Ectodermal cell (in vitro differentiated cells): ENCODE results near the gene MSI2.
"Not testable (repeated sequence)": the region's sequence is repeated elsewhere in the genome, so short reads cannot be mapped to it uniquely, and the experiment has no call there.

Source experiments
- H3K27ac ChIP-seq: 2 replicates; pipeline ENCODE4 v1.7.0; 2013; ENCODE audit warnings: mild to moderate bottlenecking, low read depth, low read length; ENCODE audit not compliant: insufficient read depth, poor library complexity, severe bottlenecking
- H3K27me3 ChIP-seq: 2 replicates; pipeline ENCODE4 v1.7.0; 2013; ENCODE audit warnings: mild to moderate bottlenecking, low read length; ENCODE audit not compliant: insufficient read depth, control insufficient read depth, poor library complexity, severe bottlenecking
- H3K36me3 ChIP-seq: one replicate; pipeline ENCODE4 v1.7.0; 2013; ENCODE audit warnings: low read length; ENCODE audit not compliant: control insufficient read depth, insufficient read depth
- H3K4me1 ChIP-seq: one replicate; pipeline ENCODE4 v1.7.0; 2013; ENCODE audit warnings: low read length; ENCODE audit not compliant: control insufficient read depth, insufficient read depth
- H3K4me3 ChIP-seq: 2 replicates; pipeline ENCODE4 v1.7.0; 2013; ENCODE audit warnings: low read depth, low read length, control low read depth; ENCODE audit not compliant: insufficient read depth
- H3K9me3 ChIP-seq: 2 replicates; pipeline ENCODE4 v1.7.0; 2013; ENCODE audit warnings: mild to moderate bottlenecking, low read length, moderate library complexity; ENCODE audit not compliant: control insufficient read depth
- WGBS, 2 experiments: methylation state at CpG; one replicate each; pipeline ENCODE4 v1.1.7; 2013; ENCODE audit warnings: missing lambda C conversion rate in 2 of 2; 5-methylcytosine and 5-hydroxymethylcytosine counted together

The MSI2 gene

DNA sequence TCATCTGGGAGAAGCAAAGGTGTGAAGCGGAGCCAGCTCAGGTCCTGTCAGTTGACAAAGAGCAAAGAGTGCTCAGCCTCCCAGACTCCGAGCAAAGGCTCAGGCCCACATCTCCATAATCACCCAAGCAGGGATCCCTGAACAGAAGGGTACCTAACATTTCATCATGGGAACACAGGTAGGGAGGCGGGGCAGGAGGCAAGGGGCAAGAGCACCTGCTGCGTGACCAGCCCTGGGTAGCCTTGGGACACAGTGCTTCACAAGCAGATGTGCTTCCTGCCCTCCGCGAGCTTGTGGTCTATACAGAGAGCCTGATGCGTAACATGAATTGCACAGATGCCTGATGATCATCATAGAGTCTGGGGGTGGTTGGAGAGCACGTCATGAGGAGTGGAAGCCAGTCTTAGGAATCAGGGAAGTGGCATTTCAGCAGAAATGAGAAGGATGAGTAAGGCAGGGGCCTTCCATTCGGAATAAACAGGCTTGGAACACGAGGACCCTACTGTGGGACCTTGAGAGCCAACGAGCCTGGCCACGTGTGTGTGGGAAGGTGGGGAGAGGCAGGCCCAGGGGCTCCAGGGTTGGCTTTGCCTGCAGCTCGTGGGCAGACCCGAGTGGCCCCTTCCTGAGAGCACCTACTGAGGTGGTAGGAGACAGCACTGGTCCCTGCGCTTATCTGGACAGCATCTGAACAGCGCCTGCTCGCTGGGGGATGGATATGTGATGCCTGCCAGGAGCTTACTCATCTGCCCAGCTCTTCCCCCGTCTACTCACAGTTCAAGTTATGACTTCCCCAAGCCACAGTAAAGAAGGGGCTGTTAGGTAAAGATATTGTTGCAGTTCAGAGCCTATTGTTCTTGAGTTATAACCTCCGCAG lies 363.0 kb downstream of the MSI2 start:
- no peaks in the 10 kb centered on the region for H3K9me3 ChIP-seq
- no peaks in the 10 kb centered on the region for H3K4me1 ChIP-seq
- peaks cover 13% of the 10 kb centered on the region for H3K36me3 ChIP-seq
- no peaks in the 10 kb centered on the region for H3K27me3 ChIP-seq
- no peak overlapping the region for H3K4me3 ChIP-seq
- 95 to 96% methylated on average over 19 of the region's 19 CpGs for WGBS, 2 experiments
- no peak overlapping the region for H3K27ac ChIP-seq

DNA sequence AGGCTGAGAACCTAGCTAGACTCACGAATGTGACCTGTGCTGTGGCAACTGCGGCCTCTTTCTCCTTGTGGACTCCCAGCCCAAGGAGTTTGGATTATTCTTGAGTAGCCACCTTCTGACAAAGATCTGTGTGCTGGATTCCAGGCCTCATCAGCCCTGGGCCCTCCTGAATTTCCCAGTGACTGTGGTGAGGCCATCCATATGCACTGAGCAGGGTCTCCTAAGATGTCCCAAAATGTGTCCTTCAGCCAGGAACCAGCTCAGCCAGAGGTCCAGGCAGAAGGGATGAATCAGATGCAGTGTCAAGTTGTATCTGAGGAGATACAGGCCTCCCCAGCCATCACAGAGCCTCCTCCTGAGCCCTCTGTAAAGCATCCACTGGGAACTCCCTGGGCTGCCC lies 364.3 kb downstream of the MSI2 start:
- Histone ChIP-seq H3K27ac (no peak overlapping the region), H3K4me1 (peaks cover 4% of the 10 kb centered on the region), H3K4me3 (no peak overlapping the region), H3K36me3 (peaks cover 9% of the 10 kb centered on the region), H3K9me3 (no peaks in the 10 kb centered on the region), H3K27me3 (no peaks in the 10 kb centered on the region)
- WGBS, 2 experiments: 91 to 97% methylated on average over 2 of the region's 2 CpGs

DNA sequence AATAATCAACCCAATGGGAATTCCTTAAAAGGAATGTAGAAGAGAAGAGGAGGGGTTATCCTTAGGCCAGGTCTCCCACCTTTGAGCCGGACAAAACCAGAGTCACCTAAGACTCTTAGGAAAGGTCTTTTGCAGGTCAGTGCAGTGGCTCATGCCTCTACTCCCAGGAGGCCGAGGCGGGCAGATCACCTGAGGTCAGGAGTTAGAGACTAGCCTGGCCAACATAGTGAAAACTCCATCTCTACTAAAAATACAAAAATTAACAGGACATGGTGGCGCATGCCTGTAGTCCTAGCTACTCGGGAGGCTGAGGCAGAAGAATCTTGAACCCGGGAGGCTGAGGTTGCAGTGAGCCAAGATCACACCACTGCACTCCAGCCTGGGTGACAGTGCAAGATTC lies 365.5 kb downstream of the MSI2 start:
- H3K27ac ChIP-seq, H3K4me3 ChIP-seq, H3K9me3 ChIP-seq, H3K36me3 ChIP-seq, H3K27me3 ChIP-seq, H3K4me1 ChIP-seq: not testable (repeated sequence)
- WGBS, 2 experiments: 92 to 93% methylated on average over 6 of the region's 6 CpGs

DNA sequence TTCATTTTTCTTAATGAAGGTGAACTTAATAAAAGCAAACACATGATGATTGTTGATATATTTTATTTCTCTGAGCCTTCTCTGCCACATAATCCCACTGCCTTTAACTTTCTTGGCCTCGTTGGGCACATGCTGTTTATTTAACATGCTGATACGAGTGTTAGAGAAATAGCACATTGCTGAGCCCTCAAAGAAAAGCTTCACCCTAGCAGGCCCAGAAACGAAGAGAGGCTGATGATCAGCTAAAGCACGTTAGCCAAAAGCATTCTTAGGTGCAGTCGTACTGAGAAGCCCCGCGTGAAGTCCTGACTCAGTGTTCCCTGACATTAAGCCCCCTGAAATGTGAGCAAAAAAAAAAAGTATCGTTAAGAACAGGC lies 366.0 kb downstream of the MSI2 start:
- no peak overlapping the region for H3K27ac ChIP-seq
- H3K4me1 ChIP-seq: peaks cover 4% of the 10 kb centered on the region
- peaks cover 3% of the 10 kb centered on the region for H3K36me3 ChIP-seq
- no peak overlapping the region for H3K4me3 ChIP-seq
- no peaks in the 10 kb centered on the region for H3K27me3 ChIP-seq
- 88% methylated on average over 8 of the region's 8 CpGs for WGBS, 2 experiments
- no peaks in the 10 kb centered on the region for H3K9me3 ChIP-seq

DNA sequence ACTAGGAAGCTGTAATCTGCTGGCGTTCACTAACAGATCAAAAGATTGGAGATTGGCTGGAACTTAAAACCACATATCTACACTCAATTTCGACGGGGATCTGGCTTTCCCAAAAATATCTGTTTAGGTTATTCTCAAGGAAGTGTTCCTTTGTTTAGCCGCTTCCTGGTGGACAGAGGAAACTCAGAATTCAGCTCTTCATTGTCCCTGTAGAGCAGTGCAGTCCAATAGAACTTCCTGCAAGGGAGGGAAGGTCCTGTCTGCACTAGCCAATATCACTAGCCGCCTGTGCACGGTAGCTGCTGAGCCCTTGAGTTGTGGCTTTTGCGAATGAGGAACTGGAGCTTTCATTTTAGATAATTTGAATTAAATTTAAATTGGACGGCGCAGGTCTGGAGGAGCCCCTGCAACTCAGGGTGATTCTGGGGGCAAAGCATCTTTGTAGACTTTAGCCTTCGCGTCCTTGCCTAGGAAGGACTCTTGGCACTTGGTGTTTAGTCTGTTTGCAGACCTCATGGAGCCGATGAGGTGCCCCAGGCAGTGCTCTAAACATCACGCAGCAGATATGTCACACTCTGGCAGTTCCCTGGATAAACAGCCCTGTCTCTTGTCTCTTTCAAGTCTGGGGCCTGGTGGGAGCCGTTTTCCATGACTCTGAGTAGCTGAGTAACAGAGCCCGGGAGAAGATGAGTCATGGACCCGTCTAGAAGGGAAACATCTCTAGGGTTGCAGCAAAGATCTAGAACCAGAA lies 366.5 kb downstream of the MSI2 start:
- Histone ChIP-seq H3K9me3 (no peaks in the 10 kb centered on the region), H3K36me3 (peaks cover 3% of the 10 kb centered on the region), H3K27ac (no peak overlapping the region), H3K27me3 (no peaks in the 10 kb centered on the region), H3K4me1 (peaks cover 4% of the 10 kb centered on the region), H3K4me3 (no peak overlapping the region)
- 92 to 94% methylated on average over 16 of the region's 16 CpGs for WGBS, 2 experiments

DNA sequence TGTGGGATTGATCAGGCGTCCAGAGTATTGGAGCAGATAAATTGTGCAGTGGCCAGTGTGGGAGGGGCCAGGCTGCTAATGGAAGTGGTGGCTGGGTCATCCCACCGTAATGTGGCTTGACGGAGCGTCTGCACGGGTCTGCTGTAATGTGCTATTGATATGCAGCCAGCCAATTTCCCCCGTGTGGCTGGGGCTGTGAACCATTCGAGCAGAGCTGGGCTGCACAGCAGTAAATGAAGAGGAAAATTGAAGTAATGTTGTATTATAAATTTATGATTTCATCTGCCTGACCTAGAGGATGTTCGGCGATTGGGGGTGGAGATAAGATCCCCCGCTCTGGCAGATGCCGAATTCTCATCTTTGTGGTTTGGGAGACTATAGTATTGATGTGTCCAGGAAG lies 367.3 kb downstream of the MSI2 start:
- WGBS, 2 experiments: 96 to 97% methylated on average over 11 of the region's 11 CpGs
- Histone ChIP-seq H3K27ac (no peak overlapping the region), H3K4me3 (no peak overlapping the region), H3K9me3 (no peaks in the 10 kb centered on the region), H3K36me3 (peaks cover 6% of the 10 kb centered on the region), H3K27me3 (no peaks in the 10 kb centered on the region), H3K4me1 (peaks cover 4% of the 10 kb centered on the region)

DNA sequence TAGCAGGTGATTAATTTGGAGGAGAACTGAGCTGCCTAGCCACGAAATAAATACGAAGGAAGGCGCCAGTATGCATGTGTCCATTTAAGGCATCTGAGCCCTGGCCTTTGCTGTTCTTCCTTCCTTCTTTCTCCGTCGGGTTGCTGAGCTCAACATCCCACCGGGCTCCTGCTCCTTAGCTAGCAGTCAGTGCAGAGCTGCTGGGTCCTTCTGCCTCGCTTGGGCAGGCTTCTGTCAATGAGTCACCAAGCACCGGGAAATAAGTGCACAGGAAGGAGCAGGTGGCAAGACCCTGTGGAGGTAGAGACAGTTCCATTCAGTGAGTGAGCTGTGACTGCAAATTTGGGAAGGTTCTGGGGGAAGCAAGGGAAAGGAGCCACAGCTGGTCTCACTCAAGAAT lies 368.1 kb downstream of the MSI2 start:
- 92 to 96% methylated on average over 8 of the region's 8 CpGs for WGBS, 2 experiments
- H3K27ac ChIP-seq: no peak overlapping the region

DNA sequence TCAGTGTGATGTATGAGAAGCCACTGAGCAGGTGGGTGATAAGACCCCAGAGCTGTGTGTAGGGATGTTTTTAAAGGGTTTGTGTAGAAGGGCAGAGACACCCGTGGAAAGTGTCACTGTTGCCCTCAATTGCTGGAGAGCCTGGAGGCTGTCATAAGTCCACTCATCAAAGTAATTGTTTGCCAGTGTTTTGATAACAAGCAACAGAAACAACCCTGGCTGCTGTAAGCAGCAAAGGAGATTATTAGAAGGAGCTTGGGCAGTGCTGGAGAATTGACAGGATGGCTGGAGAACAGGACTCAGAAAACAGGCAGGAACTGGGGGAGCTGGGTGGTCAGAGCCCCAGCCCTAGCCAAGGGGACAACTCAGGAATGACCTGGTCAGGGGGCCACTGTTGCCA lies 369.2 kb downstream of the MSI2 start:
- 90 to 94% methylated on average over 1 of the region's 1 CpG for WGBS, 2 experiments

More for the DNA sequence above, 368.1 kb downstream of the MSI2 start:
- no peak overlapping the region for H3K4me3 ChIP-seq
- H3K9me3 ChIP-seq: no peaks in the 10 kb centered on the region
- H3K4me1 ChIP-seq: peaks cover 4% of the 10 kb centered on the region
- H3K27me3 ChIP-seq: no peaks in the 10 kb centered on the region
- H3K36me3 ChIP-seq: peaks cover 9% of the 10 kb centered on the region

DNA sequence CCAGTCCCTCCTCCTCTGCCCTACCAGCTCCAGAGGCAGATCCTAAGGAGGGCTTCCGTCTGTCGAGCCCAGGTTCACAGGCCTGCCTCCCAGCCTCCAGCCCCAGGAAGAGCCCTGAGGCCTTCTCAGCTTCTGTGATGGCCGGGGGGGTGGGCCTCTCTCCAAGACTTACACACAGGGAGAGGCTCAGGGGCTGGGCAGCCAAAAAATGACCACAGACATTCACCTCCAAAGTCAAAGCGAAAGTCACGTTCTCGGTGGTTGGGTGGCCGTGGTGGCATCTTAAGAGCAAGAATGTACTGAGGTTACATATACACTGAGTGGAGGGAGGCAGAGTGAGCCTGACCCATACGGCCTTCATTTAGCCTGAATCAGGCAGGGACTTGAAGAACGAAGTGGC lies 369.6 kb downstream of the MSI2 start:
- Histone ChIP-seq H3K36me3 (peaks cover 6% of the 10 kb centered on the region), H3K4me1 (peaks cover 4% of the 10 kb centered on the region), H3K9me3 (no peaks in the 10 kb centered on the region), H3K4me3 (no peak overlapping the region), H3K27me3 (no peaks in the 10 kb centered on the region), H3K27ac (no peak overlapping the region)
- 91 to 96% methylated on average over 9 of the region's 9 CpGs for WGBS, 2 experiments

More for the DNA sequence above, 369.2 kb downstream of the MSI2 start:
- Histone ChIP-seq H3K27me3 (no peaks in the 10 kb centered on the region), H3K4me1 (peaks cover 4% of the 10 kb centered on the region), H3K9me3 (no peaks in the 10 kb centered on the region), H3K27ac (no peak overlapping the region), H3K4me3 (no peak overlapping the region), H3K36me3 (peaks cover 6% of the 10 kb centered on the region)

DNA sequence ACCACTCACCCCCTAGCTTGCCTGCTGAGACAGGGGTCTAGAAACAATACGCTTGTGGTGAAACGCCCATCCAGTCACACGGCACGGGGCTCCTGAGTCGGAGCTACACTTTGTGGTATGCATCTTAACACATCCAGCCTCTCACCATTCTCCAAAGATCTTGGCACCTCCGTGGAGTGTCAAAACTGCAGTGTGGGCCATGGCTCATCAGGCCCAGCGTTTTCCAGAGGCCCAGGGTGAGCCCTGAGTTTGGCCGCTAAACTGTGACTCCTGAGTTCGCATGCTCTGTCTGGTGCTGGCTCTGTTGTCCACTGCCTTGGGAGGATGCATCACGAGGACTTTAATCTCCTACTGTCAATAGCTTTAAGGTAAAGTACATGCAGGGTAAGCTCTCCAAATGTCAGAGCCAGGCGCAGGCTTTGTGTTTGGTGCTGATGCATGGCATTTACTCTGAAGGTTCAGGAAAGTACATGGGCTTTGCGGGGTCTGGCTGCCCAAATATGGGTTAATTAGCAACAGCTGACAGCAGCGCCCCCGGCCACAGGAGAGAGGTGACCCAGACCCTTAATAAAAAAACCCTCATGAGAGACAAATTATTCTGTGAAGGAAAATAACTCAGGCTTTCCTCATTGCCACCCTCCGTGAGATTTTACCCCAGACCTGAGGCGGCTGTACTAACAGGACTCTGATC lies 370.3 kb downstream of the MSI2 start:
- Histone ChIP-seq H3K27ac (no peak overlapping the region), H3K4me1 (peaks cover 4% of the 10 kb centered on the region)

More for the DNA sequence above, 370.3 kb downstream of the MSI2 start:
- 90 to 94% methylated on average over 16 of the region's 16 CpGs for WGBS, 2 experiments
- Histone ChIP-seq H3K9me3 (no peaks in the 10 kb centered on the region), H3K4me3 (no peak overlapping the region), H3K36me3 (peaks cover 6% of the 10 kb centered on the region), H3K27me3 (no peaks in the 10 kb centered on the region)
